A673 (cell line): ENCODE results near the gene OXCT1. TPM values are rescaled to one million over a fixed set of nuclear protein-coding genes. Genes with fewer than 3 reads are reported as not detected.

Experiments
- BruUV-seq: library from RNA; stranded (reverse); fragments of 400-500 nt; replicated peaks from 2 replicates; lab custom pipeline; 2021; lab: Mats Ljungman, UMichigan
- CTCF ChIA-PET: fragments of 300-600 bp; sonication (Branson Sonifier 250); formaldehyde crosslinking; loops from one replicate; lab custom pipeline; 2022; ENCODE audit warnings: antibody characterized with exemption; lab: Charles Lee
- POLR2A ChIA-PET: fragments of 300-600 bp; sonication (Branson Sonifier 250); formaldehyde crosslinking; loops from one replicate; lab custom pipeline; 2022; ENCODE audit warnings: antibody characterized with exemption; ENCODE audit not compliant: low non-redundant PET; lab: Charles Lee
- DNase-seq: peaks from one replicate; pipeline ENCODE4 v3.0.0-alpha.2; 2015; ENCODE audit warnings: low spot score
- H3K27ac ChIP-seq: fragments of 200-600 bp; sonication (generic); 2 replicates; pipeline ENCODE4 v1.5.1; 2016; ENCODE audit warnings: mixed run types, low read depth, mild to moderate bottlenecking, mixed read lengths, antibody characterized with exemption, low read length; ENCODE audit not compliant: poor library complexity, severe bottlenecking
- H3K27me3 ChIP-seq: fragments of 200-600 bp; sonication (generic); replicated peaks from 2 replicates; pipeline ENCODE4 v1.6.1; 2017; ENCODE audit warnings: mixed run types, low read depth, mild to moderate bottlenecking, mixed read lengths, antibody characterized with exemption, low read length; ENCODE audit not compliant: insufficient read depth, poor library complexity
- H3K36me3 ChIP-seq: fragments of 200-600 bp; sonication (generic); 2 replicates; pipeline ENCODE4 v1.6.1; 2016; ENCODE audit warnings: mixed run types, mild to moderate bottlenecking, mixed read lengths, antibody characterized with exemption, low read length; ENCODE audit not compliant: insufficient read depth, poor library complexity, severe bottlenecking
- H3K4me1 ChIP-seq: fragments of 200-600 bp; sonication (generic); 2 replicates; pipeline ENCODE4 v1.6.1; 2017; ENCODE audit warnings: mixed run types, mild to moderate bottlenecking, mixed read lengths, antibody characterized with exemption, low read length; ENCODE audit not compliant: insufficient read depth, poor library complexity, severe bottlenecking
- H3K4me3 ChIP-seq: fragments of 200-600 bp; sonication (generic); 2 replicates; pipeline ENCODE4 v1.5.1; 2016; ENCODE audit warnings: low read depth, mixed run types, mild to moderate bottlenecking, mixed read lengths, low read length; ENCODE audit not compliant: poor library complexity, severe bottlenecking
- H3K9me3 ChIP-seq: fragments of 200-600 bp; sonication (generic); 2 replicates; pipeline ENCODE4 v1.6.1; 2016; ENCODE audit warnings: mixed run types, low read depth, mild to moderate bottlenecking, mixed read lengths, antibody characterized with exemption, low read length; ENCODE audit not compliant: poor library complexity, severe bottlenecking
- CTCF ChIP-seq: fragments of 300-800, 200-600 bp; sonication (generic); conservative IDR thresholded peaks from 2 replicates; pipeline ENCODE4 v1.5.1; 2017; ENCODE audit warnings: low read depth, mild to moderate bottlenecking, antibody characterized with exemption, low read length, moderate library complexity, mixed read lengths
- EZH2 ChIP-seq: fragments of 200-600 bp; sonication (generic); IDR thresholded peaks from 2 replicates; pipeline ENCODE4 v1.6.1; 2017; ENCODE audit warnings: borderline replicate concordance, low read depth, mild to moderate bottlenecking, mixed read lengths, antibody characterized with exemption, low read length; ENCODE audit not compliant: poor library complexity, severe bottlenecking
- intact Hi-C: fragments of 100-400 bp; cut with micrococcal nuclease; formaldehyde crosslinking; loops from one replicate; pipeline ENCODE4 v1.10.0; 2022; ENCODE audit not compliant: unreplicated experiment
- total RNA-seq: library from RNA; stranded (reverse); gene quantifications from 2 replicates; pipeline ENCODE4 v1.2.3, GENCODE V29; 2021

Gene OXCT1
- total RNA-seq, 1 experiment from 2014 or later = 48.4 TPM

GRCh38 chr5:41809128-41809527 is 61.1 kb downstream of the OXCT1 start:
- BruUV-seq = no TSS peak
- DNase-seq = no peak
- H3K9me3 ChIP-seq = no peaks in the 10 kb centered on the region
- no peaks in the 10 kb centered on the region for H3K27me3 ChIP-seq
- ChIA-PET CTCF (no interaction called here), POLR2A (interaction anchor here (0.5 kb wide), 1 partner anchor 43 kb away, joined by 3 read pairs; no protein-coding TSS in a partner anchor)
- H3K4me1 ChIP-seq = peaks cover 5% of the 10 kb centered on the region
- intact Hi-C loops = no loop called here
- peaks cover 9% of the 10 kb centered on the region for H3K36me3 ChIP-seq
- H3K4me3 ChIP-seq = no peak overlapping the region
- H3K27ac ChIP-seq = no peak overlapping the region
- no peak for TF ChIP-seq CTCF
- TF ChIP-seq EZH2 = no peak

- H3K9me3 ChIP-seq = no peaks in the 10 kb centered on the region
- no peak for TF ChIP-seq CTCF
- TF ChIP-seq EZH2 = no peak
- H3K36me3 ChIP-seq = peaks cover 9% of the 10 kb centered on the region
- no peaks in the 10 kb centered on the region for H3K27me3 ChIP-seq
- H3K27ac ChIP-seq = no peak overlapping the region
- H3K4me3 ChIP-seq = no peak overlapping the region
- H3K4me1 ChIP-seq = peaks cover 5% of the 10 kb centered on the region
- no TSS peak for BruUV-seq
- intact Hi-C loops = no loop called here
- POLR2A ChIA-PET = no interaction called here
- DNase-seq = no peak
- CTCF ChIA-PET = no interaction called here
Observed at GRCh38 chr5:41808294-41808693, 61.9 kb downstream of the OXCT1 start.

- no peak overlapping the region for H3K4me3 ChIP-seq
- TF ChIP-seq EZH2 (no peak), CTCF (no peak)
- no peaks in the 10 kb centered on the region for H3K27me3 ChIP-seq
- no peak for DNase-seq
- CTCF ChIA-PET = no interaction called here
- H3K4me1 ChIP-seq = peaks cover 29% of the 10 kb centered on the region
- intact Hi-C loops = no loop called here
- H3K36me3 ChIP-seq = no peaks in the 10 kb centered on the region
- no peak overlapping the region for H3K27ac ChIP-seq
- no peaks in the 10 kb centered on the region for H3K9me3 ChIP-seq
- BruUV-seq = no TSS peak
- POLR2A ChIA-PET = no interaction called here
Observed at GRCh38 chr5:41797662-41798061, 72.6 kb downstream of the OXCT1 start.
